ENCODE results near the gene ARID1B.

DNA sequence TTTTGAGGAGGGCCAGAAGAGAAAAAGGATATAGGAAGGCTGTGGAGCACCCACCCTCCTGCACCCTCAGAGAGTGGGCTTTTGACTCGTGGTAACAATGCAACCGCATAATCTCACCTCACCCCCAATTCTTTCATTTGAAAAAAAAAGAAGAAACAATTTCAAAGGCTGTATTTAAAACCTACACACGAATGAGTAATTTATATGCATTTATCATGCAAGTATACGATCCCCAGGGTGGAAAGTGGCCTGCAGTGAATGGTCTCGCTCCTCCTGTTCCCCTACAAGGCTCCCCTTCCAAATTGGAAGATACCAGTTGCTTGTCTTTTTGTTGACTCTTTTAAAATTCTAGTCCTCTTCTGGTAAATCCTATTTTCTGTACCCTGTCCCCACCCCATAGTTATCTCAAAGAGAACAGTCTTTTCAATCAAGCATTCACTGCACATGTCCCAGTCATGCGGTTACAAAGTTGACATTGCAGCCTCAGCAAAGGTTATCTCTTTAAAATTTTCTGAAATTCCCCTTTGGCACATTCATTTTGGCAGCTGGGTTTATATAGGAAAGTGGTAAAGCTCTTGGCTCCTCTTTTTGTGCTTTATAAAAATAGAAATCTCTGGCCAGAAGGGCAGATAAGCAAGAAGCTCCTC, 110.6 kb downstream of the ARID1B start:
- no peak for TF ChIP-seq CTCF (IDR thresholded peaks at IDR 0.05)
- TF ChIP-seq POLR2A (IDR thresholded peaks at IDR 0.05): no peak
